Suprapubic skin (tissue), 4 donors: ENCODE data around the gene SLCO3A1. TPM values are rescaled to one million over a fixed set of nuclear protein-coding genes. Genes with fewer than 3 reads are reported as not detected.

Experiments
- DNase-seq, 2 donors: peaks; one replicate each; pipeline ENCODE4 v3.0.0-alpha.2; 2019; ENCODE audit warnings: low spot score in 2 of 2
- H3K27ac ChIP-seq: fragments of 200-600 bp; sonication (generic); one replicate; pipeline ENCODE4 v1.5.1; 2019
- H3K27me3 ChIP-seq: fragments of 200-600 bp; sonication (generic); one replicate; pipeline ENCODE4 v1.5.1; 2019
- H3K36me3 ChIP-seq: fragments of 200-600 bp; sonication (generic); one replicate; pipeline ENCODE4 v1.5.1; 2019
- H3K4me1 ChIP-seq: fragments of 200-600 bp; sonication (generic); one replicate; pipeline ENCODE4 v1.5.1; 2019
- H3K4me3 ChIP-seq: fragments of 200-600 bp; sonication (generic); one replicate; pipeline ENCODE4 v1.5.1; 2019; ENCODE audit warnings: mild to moderate bottlenecking
- H3K9me3 ChIP-seq: fragments of 200-600 bp; sonication (generic); one replicate; pipeline ENCODE4 v1.5.1; 2019
- EP300 ChIP-seq: sonication (generic); formaldehyde crosslinking; IDR thresholded peaks from one replicate; pipeline ENCODE4 v1.6.1; 2017; ENCODE audit warnings: antibody characterized with exemption
- POLR2A ChIP-seq, 2 donors: fragments of 450-650 bp; IDR thresholded peaks; one replicate each; pipeline ENCODE4 v1.6.1; 2017; ENCODE audit warnings: antibody characterized with exemption in 2 of 2, mild to moderate bottlenecking in 2 of 2, moderate library complexity in 2 of 2
- POLR2AphosphoS5 ChIP-seq, 3 donors: sonication (generic); formaldehyde crosslinking; IDR thresholded peaks; one replicate each; pipeline ENCODE4 v1.6.1; 2017; ENCODE audit warnings: antibody characterized with exemption in 3 of 3
- WGBS: methylation state at CpG from one replicate; pipeline ENCODE4 v1.1.5; 2018; 5-methylcytosine and 5-hydroxymethylcytosine counted together
- total RNA-seq, 4 donors: library from RNA; depleted of rRNA; stranded (reverse); fragments of >200 nt; gene quantifications; one replicate each; pipeline ENCODE4 v1.1.0, GENCODE V29; 2016
- TF ChIP-seq, protein P1 (sequence below), 2 donors: fragments of 200-600 bp in 1 of 2; fragments of 450-650 bp in 1 of 2; sonication (generic) in 1 of 2; IDR thresholded peaks; one replicate each; pipeline ENCODE4 v1.5.1; 2016 to 2019; ENCODE audit warnings: antibody characterized with exemption in 2 of 2, mild to moderate bottlenecking in 1 of 2, moderate library complexity in 1 of 2

Gene SLCO3A1
- total RNA-seq, 4 donors from 2014 or later = 29.0 to 131 (median 44.6) TPM

DNA sequence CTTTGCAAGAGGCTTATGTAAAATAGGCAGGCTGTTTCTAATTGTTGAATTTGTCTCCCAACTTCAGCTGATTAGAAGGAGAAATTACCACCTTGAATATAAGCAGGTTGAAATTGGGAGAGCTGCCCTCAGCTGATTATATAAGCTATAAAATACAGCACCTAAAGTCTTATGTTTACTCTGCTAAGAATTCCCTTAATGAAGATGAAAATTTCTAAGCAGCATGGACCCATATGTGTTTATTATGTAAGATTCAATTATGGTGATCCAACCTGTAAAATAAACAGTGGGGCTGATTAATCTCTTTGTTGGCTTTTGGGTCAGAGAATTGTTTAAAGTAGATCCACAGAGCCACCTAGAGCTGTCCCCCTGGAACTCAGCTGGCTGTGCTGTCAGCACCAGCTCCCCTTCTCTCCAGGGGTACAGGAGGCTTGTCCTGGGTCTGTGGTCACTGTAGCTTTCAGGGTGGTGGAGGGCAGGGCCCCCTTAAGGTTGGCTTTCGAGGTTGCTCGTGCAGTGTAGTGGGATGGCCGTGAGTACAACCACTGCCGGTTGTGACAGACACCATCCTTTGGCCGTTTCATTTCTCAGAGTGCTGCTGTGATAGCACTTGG lies 9.5 kb downstream of the SLCO3A1 start:
- H3K27ac ChIP-seq = no peak overlapping the region
- no peaks in the 10 kb centered on the region for H3K9me3 ChIP-seq
- peaks cover 52% of the 10 kb centered on the region for H3K4me1 ChIP-seq
- 71% methylated on average over 5 of the region's 5 CpGs for WGBS
- no peaks in the 10 kb centered on the region for H3K36me3 ChIP-seq
- DNase-seq = no peak
- TF ChIP-seq EP300 = no peak
- TF ChIP-seq, protein P1, sequence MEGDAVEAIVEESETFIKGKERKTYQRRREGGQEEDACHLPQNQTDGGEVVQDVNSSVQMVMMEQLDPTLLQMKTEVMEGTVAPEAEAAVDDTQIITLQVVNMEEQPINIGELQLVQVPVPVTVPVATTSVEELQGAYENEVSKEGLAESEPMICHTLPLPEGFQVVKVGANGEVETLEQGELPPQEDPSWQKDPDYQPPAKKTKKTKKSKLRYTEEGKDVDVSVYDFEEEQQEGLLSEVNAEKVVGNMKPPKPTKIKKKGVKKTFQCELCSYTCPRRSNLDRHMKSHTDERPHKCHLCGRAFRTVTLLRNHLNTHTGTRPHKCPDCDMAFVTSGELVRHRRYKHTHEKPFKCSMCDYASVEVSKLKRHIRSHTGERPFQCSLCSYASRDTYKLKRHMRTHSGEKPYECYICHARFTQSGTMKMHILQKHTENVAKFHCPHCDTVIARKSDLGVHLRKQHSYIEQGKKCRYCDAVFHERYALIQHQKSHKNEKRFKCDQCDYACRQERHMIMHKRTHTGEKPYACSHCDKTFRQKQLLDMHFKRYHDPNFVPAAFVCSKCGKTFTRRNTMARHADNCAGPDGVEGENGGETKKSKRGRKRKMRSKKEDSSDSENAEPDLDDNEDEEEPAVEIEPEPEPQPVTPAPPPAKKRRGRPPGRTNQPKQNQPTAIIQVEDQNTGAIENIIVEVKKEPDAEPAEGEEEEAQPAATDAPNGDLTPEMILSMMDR (IDR thresholded peaks at IDR 0.05) = no peak
- no peak for TF ChIP-seq POLR2AphosphoS5 (IDR thresholded peaks at IDR 0.05)
- TF ChIP-seq POLR2A (IDR thresholded peaks at IDR 0.05) = no peak
- no peak overlapping the region for H3K4me3 ChIP-seq
- H3K27me3 ChIP-seq = no peaks in the 10 kb centered on the region

DNA sequence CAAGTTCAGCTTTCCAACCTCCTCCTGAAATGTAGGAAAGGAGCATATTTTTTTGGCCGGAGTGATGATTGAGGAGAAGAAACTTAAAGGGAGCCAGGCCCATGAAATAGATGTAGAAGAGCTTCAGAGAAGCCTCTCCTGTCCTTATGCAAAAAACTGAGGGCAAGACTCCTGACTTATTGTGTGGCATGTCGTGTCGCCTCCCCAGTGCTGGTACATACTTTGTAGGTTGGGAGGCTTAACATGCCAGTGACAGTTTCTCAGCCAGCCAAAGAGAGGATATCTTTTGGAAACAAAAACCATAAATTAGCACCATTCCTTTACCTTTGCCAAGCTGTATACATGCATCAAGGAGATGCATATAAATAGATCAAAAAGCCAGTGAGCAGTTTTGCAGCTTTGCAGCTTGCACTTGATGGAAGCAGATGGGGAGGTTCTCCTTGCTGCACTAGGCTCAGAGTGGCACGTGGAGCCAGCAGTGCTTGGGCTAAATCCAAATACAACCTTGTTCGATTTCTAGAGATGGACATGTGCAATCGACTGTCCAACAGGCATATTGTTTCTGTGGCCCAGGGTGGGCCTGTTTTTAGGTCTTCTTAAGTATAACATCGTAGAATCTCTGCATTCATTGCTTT lies 10.2 kb downstream of the SLCO3A1 start:
- H3K27ac ChIP-seq = no peak overlapping the region
- H3K36me3 ChIP-seq = no peaks in the 10 kb centered on the region
- TF ChIP-seq POLR2AphosphoS5 (IDR thresholded peaks at IDR 0.05) (no peak), EP300 (no peak)
- TF ChIP-seq, protein P1 (IDR thresholded peaks at IDR 0.05) = no peak
- no peaks in the 10 kb centered on the region for H3K27me3 ChIP-seq
- 67% methylated on average over 7 of the region's 7 CpGs for WGBS
- H3K4me1 ChIP-seq = peaks cover 59% of the 10 kb centered on the region
- no peak for DNase-seq
- H3K4me3 ChIP-seq = no peak overlapping the region
- H3K9me3 ChIP-seq = no peaks in the 10 kb centered on the region

DNA sequence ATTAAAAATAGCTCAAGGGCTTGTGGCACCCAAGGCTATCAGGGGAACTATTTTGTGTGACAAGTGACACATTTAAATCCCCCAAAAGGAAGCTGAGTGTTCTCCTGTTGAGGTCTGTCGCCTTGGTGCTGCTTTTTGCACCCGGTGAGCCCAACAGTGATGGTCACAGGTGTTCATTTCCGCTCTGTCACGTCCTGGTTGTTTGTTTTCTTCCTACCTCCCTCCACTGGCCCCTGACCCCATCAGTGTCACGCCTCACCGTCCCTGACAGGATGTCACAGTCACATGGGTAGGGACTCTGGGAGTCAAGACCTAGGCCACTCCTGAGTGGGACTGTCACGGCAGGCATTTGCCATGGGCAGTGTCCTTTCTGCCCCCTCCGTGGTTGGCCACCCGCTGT lies 11.2 kb downstream of the SLCO3A1 start:
- 83% methylated on average over 9 of the region's 9 CpGs for WGBS
- H3K9me3 ChIP-seq = no peaks in the 10 kb centered on the region
- no peak overlapping the region for H3K4me3 ChIP-seq
- H3K4me1 ChIP-seq = peaks cover 63% of the 10 kb centered on the region
- no peak overlapping the region for H3K27ac ChIP-seq
- no peaks in the 10 kb centered on the region for H3K36me3 ChIP-seq
- DNase-seq = no peak
- no peaks in the 10 kb centered on the region for H3K27me3 ChIP-seq
- TF ChIP-seq, protein P1 (IDR thresholded peaks at IDR 0.05) = no peak
- TF ChIP-seq EP300 = no peak
- TF ChIP-seq POLR2AphosphoS5 (IDR thresholded peaks at IDR 0.05) = no peak
- no peak for TF ChIP-seq POLR2A (IDR thresholded peaks at IDR 0.05)

DNA sequence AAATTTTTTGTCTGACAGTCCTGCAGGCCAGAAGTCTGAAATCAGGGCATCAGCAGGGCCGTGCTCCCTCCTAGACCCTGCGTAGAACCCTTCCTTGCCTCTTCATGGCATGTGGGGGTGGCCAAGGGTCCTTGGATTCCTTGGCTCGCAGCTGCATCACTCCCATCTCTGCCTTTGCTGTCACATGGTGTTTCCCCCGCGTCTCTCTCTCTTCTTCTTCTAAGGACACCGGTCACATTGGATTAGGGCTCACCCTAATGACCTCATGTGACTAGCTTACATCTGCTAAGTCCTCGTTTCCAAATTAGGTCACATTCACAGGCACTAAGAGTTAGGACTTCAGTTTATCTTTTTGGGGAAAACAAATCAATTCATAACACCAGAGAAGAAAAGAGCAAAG lies 12.0 kb downstream of the SLCO3A1 start:
- Histone ChIP-seq H3K4me3 (no peak overlapping the region), H3K9me3 (no peaks in the 10 kb centered on the region), H3K36me3 (no peaks in the 10 kb centered on the region), H3K27me3 (no peaks in the 10 kb centered on the region), H3K4me1 (peaks cover 66% of the 10 kb centered on the region), H3K27ac (peak overlapping the region; percentile 56)
- DNase-seq = no peak
- TF ChIP-seq POLR2A (IDR thresholded peaks at IDR 0.05) (no peak), POLR2AphosphoS5 (IDR thresholded peaks at IDR 0.05) (no peak), EP300 (no peak)
- TF ChIP-seq, protein P1 (IDR thresholded peaks at IDR 0.05) = no peak
- WGBS = 64% methylated on average over 7 of the region's 7 CpGs

DNA sequence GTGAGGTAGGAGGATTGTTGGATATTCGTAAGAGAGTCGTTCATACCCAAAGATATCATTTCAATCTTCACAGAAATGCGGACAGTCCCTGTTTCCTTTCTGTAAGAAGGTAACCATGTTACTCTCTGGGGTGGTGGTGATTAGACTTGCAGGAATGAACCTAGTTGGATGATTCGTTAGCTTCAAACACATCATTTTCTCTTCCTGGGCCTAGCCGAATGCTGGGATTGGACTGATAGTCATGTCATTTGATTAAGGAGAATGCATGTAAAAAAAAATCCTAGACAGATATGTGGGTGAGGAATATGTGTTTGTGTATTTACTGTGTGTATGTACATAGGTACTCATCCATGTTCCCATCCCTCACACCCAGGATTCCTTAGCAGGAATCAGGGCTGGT lies 12.4 kb downstream of the SLCO3A1 start:
- TF ChIP-seq POLR2AphosphoS5 (IDR thresholded peaks at IDR 0.05) (no peak), EP300 (no peak), POLR2A (IDR thresholded peaks at IDR 0.05) (no peak)
- TF ChIP-seq, protein P1 (IDR thresholded peaks at IDR 0.05) = no peak
- Histone ChIP-seq H3K4me3 (no peak overlapping the region), H3K27ac (peak overlapping the region; percentile 56), H3K4me1 (peaks cover 66% of the 10 kb centered on the region), H3K27me3 (no peaks in the 10 kb centered on the region), H3K36me3 (no peaks in the 10 kb centered on the region), H3K9me3 (no peaks in the 10 kb centered on the region)
- DNase-seq = no peak
- 57% methylated on average over 5 of the region's 5 CpGs for WGBS
